ENCODE measurements around the gene MGLL.

Gene MGLL

DNA sequence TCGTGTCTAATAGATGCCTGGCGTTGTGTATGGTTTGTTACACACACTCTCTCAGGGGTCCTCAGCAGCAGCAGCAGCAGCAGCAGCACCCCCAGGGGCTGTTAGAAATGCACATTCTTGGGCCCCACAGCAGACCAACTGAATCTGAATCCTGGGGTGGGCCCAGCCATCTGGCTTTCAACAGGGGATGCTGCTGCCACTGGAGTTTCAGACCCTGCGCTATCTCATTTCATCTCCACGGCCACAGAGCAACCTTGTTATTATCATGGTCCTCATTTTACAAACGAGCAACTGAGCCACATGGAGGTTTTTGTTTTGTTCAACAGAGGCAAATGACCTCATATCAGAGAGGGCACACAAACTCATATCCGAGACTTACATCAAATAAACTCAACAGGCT lies 47.7 kb downstream of the MGLL start:
- no peak for DNase-seq (ENCODE audit: low spot score)
- TF ChIP-seq CTCF (IDR thresholded peaks at IDR 0.05; ENCODE audit: extremely low read depth, missing control alignments) = no peak

DNA sequence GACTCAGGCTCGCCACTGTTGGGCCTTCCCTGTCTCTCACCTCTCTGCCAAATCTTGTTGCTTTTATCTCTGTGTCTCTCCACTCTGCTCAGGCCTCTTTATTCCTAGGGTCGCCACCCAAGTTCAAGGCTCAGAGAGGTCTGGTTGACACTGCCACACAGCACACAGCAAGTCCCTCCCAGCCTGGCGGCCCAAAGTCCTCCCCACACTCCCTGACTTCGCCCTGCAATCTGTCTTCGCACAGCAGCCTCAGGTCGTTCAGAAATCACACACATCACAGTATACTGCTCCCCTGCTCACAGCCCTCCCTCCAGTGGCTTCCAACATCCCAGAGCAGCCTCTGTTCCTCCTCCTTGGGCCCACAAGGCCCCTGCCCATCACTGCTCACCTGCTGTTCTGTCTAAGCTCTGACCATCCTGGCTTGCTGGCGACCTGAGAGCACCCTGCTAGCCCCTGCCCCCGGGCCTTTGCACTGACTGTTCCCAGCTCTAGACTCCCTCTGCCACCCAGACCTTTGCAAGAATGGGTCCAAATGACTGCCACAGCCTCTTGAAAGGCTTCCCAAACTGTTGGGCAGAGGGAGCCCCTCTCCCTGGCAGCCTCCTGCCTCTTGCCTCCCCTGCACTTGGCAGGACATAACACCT lies 48.4 kb downstream of the MGLL start:
- no peak for DNase-seq (ENCODE audit: low spot score)
- TF ChIP-seq CTCF (IDR thresholded peaks at IDR 0.05; ENCODE audit: extremely low read depth, missing control alignments) = no peak

DNA sequence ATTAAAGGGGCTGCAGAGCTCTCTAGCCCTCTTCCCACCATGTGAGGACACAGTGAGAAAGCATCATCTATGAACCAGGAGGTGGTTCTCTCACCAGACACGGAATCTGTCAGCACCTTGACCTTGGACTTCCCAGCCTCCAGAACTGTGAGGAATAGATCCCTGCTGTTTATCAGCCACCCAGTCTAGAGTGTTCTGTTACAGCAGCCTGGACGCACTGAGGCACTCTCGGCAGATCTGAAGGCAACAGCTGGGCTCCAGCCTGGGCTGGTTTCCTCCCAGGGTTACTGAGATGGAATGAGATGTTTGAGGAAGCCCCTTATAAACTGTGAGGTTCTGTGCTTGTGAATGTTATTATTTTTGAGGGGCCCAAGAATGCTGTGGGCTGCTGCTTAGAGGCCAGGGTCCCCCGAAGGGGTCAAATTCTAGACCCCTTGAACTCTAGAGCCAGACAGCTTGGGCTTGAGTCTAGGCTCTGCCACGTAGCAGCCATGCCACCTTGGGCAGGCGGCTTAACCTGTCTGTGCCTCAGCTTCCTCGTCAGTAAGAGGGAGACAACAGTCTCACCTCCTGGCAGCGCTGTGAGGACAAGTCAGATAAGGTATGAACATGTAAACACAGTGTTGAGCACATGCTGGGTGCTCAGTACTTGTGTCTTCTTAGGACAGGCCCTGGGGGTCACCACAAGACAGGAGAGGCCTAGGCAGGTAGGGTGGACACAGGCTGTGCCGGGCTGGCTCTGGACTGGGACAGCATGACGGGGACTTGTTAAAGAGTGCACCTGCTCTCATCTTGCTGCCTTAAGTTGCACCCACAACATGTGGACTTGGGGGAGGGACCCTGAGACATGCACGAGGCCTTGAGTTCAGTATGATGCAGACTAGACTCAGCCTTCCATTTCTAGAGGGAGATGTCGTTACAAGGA lies 49.2 kb downstream of the MGLL start:
- DNase-seq (ENCODE audit: low spot score) = no peak
- no peak for TF ChIP-seq CTCF (IDR thresholded peaks at IDR 0.05; ENCODE audit: extremely low read depth, missing control alignments)

GRCh38 chr3:127772273-127772672 lies 50.0 kb downstream of the MGLL start:
- no peak for TF ChIP-seq CTCF (IDR thresholded peaks at IDR 0.05; ENCODE audit: extremely low read depth, missing control alignments)
- DNase-seq (ENCODE audit: low spot score) = no peak

DNA sequence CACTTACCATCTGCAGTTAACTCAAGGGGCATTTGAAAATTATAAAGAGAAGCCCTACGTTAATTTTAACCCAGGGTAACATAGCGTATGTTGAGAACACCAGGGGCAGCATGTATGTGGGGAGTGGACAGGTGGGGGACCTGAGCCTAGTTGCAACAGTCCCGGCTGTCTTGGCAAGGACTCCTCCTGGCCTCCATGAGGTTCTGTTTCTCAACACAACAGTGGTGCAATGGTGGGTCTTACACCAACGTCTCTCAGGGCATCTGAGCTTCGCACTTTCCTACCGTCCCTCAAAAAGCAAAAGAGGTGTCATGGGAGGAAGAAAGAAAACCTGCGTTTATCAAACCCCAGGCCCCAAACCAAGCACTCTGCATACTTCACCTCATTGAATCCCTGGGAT lies 50.6 kb downstream of the MGLL start:
- TF ChIP-seq CTCF (IDR thresholded peaks at IDR 0.05; ENCODE audit: extremely low read depth, missing control alignments) = no peak

GRCh38 chr3:127770671-127771355 lies 51.5 kb downstream of the MGLL start:
- no peak for DNase-seq (ENCODE audit: low spot score)
- no peak for TF ChIP-seq CTCF (IDR thresholded peaks at IDR 0.05; ENCODE audit: extremely low read depth, missing control alignments)

More for the DNA sequence above, 50.6 kb downstream of the MGLL start:
- no peak for DNase-seq (ENCODE audit: low spot score)

Measured in GM20000 (cell line).